Transverse colon (tissue), 4 donors: ENCODE measurements around the gene PDE4B. TPM values are rescaled to one million over a fixed set of nuclear protein-coding genes. Genes with fewer than 3 reads are reported as not detected.

ENCODE experiments used
- DNase-seq: peaks from one replicate; pipeline ENCODE4 v3.0.0-alpha.2; 2019
- H3K27ac ChIP-seq, 4 donors: fragments of 200-600 bp; sonication (generic); 2 replicates each; pipeline ENCODE4 v1.5.1; 2016 to 2018; ENCODE audit warnings: inconsistent platforms in 4 of 4
- H3K27me3 ChIP-seq: fragments of 200-600 bp; sonication (generic); 2 replicates; pipeline ENCODE4 v1.5.1; 2017; ENCODE audit warnings: inconsistent platforms
- H3K36me3 ChIP-seq, 4 donors: fragments of 200-600 bp; sonication (generic); 2 replicates each; pipeline ENCODE4 v1.5.1; 2017 to 2019; ENCODE audit warnings: inconsistent platforms in 4 of 4
- H3K4me1 ChIP-seq, 4 donors: fragments of 200-600 bp; sonication (generic); 2 replicates each; pipeline ENCODE4 v1.5.1; 2017 to 2020; ENCODE audit warnings: inconsistent platforms in 4 of 4
- H3K4me3 ChIP-seq, 4 donors: fragments of 200-600 bp; sonication (generic); 1 replicate in 1 of 4; 2 replicates in 3 of 4; pipeline versions ENCODE4 v1.5.1 to v1.6.1; 2017 to 2019; ENCODE audit warnings: inconsistent platforms in 4 of 4
- H3K9me3 ChIP-seq, 2 donors: fragments of 200-600 bp; sonication (generic); 2 replicates each; pipeline ENCODE4 v1.5.1; 2017 to 2019; ENCODE audit warnings: inconsistent platforms in 2 of 2
- CTCF ChIP-seq, 5 experiments: fragments of 200-600 bp in 3 of 5; fragments of 450-650 bp in 2 of 5; sonication (generic) in 3 of 5; IDR thresholded peaks; 1 replicate in 2 of 5; 2 replicates in 3 of 5; pipeline ENCODE4 v1.5.1; 2016 to 2017; ENCODE audit warnings: antibody characterized with exemption in 5 of 5, inconsistent platforms in 3 of 5, mild to moderate bottlenecking in 2 of 5, moderate library complexity in 1 of 5
- EP300 ChIP-seq: sonication (generic); formaldehyde crosslinking; IDR thresholded peaks from one replicate; pipeline ENCODE4 v1.6.1; 2017; ENCODE audit warnings: antibody characterized with exemption, low read depth
- POLR2A ChIP-seq: fragments of 450-650 bp; IDR thresholded peaks from one replicate; pipeline ENCODE4 v1.6.1; 2016; ENCODE audit warnings: antibody characterized with exemption, mild to moderate bottlenecking, moderate library complexity
- POLR2AphosphoS5 ChIP-seq, 3 donors: sonication (generic); formaldehyde crosslinking; IDR thresholded peaks; one replicate each; pipeline ENCODE4 v1.6.1; 2016; ENCODE audit warnings: antibody characterized with exemption in 3 of 3
- WGBS, 2 donors: methylation state at CpG; one replicate each; pipeline ENCODE4 v1.1.5; 2018; ENCODE audit warnings: low coverage in 1 of 2; 5-methylcytosine and 5-hydroxymethylcytosine counted together
- in situ Hi-C, 4 donors: fragments of 200-750 bp; cut with MboI; loops; one replicate each; pipeline versions ENCODE4 v1.15.0 to v1.15.1; 2017; ENCODE audit warnings: low sequenced_read_pairs in 3 of 4, low pct_ligation_motif_present in 1 of 4, low pct_unique_long_range_greater_than_20kb in 1 of 4
- intact Hi-C: fragments of 100-400 bp; cut with DNase I; formaldehyde crosslinking; loops from one replicate; pipeline ENCODE4 v1.15.1; 2023; ENCODE audit warnings: low total_unique reads
- total RNA-seq, 4 donors: library from RNA; depleted of rRNA; stranded (reverse); fragments of >200 nt; gene quantifications; one replicate each; pipeline ENCODE4 v1.1.0, GENCODE V29; 2016

Gene PDE4B
- total RNA-seq, 4 donors from 2014 or later = 4.5 to 14.8 (median 6.5) TPM

DNA sequence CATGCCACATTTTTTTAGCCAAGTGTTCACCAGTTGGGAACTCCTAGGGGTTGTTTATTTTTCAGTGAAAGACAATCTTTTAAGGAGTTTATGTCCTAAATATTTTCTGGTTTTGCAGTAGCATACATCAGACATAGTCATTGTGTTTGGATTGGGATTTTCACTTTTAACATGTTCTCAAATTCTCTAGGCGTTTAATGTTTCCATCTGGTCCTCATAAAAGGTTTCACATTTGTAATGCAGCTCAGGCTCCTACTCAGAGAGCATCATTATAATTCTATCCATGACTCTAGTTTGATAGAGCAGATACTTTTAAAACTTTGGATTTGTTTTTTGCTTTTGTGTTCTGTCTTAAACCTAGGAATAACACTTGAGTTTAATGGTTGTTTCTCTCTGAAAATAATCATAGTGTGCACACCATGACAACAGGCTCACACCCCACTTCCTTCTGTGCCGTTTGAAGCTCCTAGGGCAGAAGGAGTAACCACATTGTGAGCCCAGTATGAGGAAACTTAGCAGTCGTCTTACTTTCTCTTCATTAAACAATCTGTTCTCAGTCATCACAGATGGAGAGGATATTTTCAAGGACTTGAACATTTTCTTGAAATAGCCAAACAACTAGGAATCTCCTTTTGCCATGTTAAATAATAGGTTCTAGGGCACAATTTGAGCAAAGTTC is 219.6 kb downstream of the PDE4B start:
- in situ Hi-C loops = no loop called here
- TF ChIP-seq POLR2AphosphoS5 (IDR thresholded peaks at IDR 0.05) (no peak), POLR2A (no peak), CTCF (IDR thresholded peaks at IDR 0.05) (no peak), EP300 (no peak)
- Histone ChIP-seq H3K4me3 (no peak overlapping the region), H3K27ac (no peak overlapping the region), H3K9me3 (no peaks in the 10 kb centered on the region), H3K27me3 (no peaks in the 10 kb centered on the region), H3K4me1 (no peaks in the 10 kb centered on the region), H3K36me3 (no peaks in the 10 kb centered on the region)
- WGBS, 2 donors = 27 to 29% methylated on average over 3 of the region's 3 CpGs
- no peak for DNase-seq
- intact Hi-C loops = no loop called here

- WGBS, 2 donors = 67 to 81% methylated on average over 1 to 3 of the region's 3 CpGs
- Histone ChIP-seq H3K9me3 (no peaks in the 10 kb centered on the region), H3K4me1 (no peaks in the 10 kb centered on the region), H3K4me3 (no peak overlapping the region), H3K36me3 (no peaks in the 10 kb centered on the region), H3K27me3 (no peaks in the 10 kb centered on the region), H3K27ac (no peak overlapping the region)
- in situ Hi-C loops = no loop called here
- no peak for DNase-seq
- intact Hi-C loops = no loop called here
- TF ChIP-seq POLR2A (no peak), POLR2AphosphoS5 (IDR thresholded peaks at IDR 0.05) (no peak), EP300 (no peak), CTCF (IDR thresholded peaks at IDR 0.05) (no peak)
Observed at GRCh38 chr1:66013371-66013770, 220.7 kb downstream of the PDE4B start.

- in situ Hi-C loops = no loop called here
- Histone ChIP-seq H3K36me3 (no peaks in the 10 kb centered on the region), H3K4me3 (no peak overlapping the region), H3K4me1 (no peaks in the 10 kb centered on the region), H3K9me3 (no peaks in the 10 kb centered on the region), H3K27me3 (no peaks in the 10 kb centered on the region), H3K27ac (no peak overlapping the region)
- TF ChIP-seq POLR2A (no peak), CTCF (IDR thresholded peaks at IDR 0.05) (no peak), POLR2AphosphoS5 (IDR thresholded peaks at IDR 0.05) (no peak), EP300 (no peak)
- intact Hi-C loops = no loop called here
- 71 to 75% methylated on average over 2 of the region's 2 CpGs for WGBS, 2 donors
- DNase-seq = no peak
Observed at GRCh38 chr1:66022904-66023620, 230.4 kb downstream of the PDE4B start.

- in situ Hi-C loops = no loop called here
- no peak overlapping the region for H3K27ac ChIP-seq
- H3K4me1 ChIP-seq = no peaks in the 10 kb centered on the region
- H3K9me3 ChIP-seq = no peaks in the 10 kb centered on the region
- H3K4me3 ChIP-seq = no peak overlapping the region
- intact Hi-C loops = no loop called here
- H3K36me3 ChIP-seq = no peaks in the 10 kb centered on the region
- TF ChIP-seq POLR2A (no peak), CTCF (IDR thresholded peaks at IDR 0.05) (no peak), EP300 (no peak), POLR2AphosphoS5 (IDR thresholded peaks at IDR 0.05) (no peak)
- no peaks in the 10 kb centered on the region for H3K27me3 ChIP-seq
- no peak for DNase-seq
Observed at GRCh38 chr1:66025188-66025587, 232.5 kb downstream of the PDE4B start.
